ENCODE data around the gene ZFAND2A.
A peak's percentile ranks its signal among the peaks of the same experiment; 100 is the strongest.
"Not testable (repeated sequence)": the region's sequence is repeated elsewhere in the genome, so short reads cannot be mapped to it uniquely, and the experiment has no call there.

ZFAND2A gene

DNA sequence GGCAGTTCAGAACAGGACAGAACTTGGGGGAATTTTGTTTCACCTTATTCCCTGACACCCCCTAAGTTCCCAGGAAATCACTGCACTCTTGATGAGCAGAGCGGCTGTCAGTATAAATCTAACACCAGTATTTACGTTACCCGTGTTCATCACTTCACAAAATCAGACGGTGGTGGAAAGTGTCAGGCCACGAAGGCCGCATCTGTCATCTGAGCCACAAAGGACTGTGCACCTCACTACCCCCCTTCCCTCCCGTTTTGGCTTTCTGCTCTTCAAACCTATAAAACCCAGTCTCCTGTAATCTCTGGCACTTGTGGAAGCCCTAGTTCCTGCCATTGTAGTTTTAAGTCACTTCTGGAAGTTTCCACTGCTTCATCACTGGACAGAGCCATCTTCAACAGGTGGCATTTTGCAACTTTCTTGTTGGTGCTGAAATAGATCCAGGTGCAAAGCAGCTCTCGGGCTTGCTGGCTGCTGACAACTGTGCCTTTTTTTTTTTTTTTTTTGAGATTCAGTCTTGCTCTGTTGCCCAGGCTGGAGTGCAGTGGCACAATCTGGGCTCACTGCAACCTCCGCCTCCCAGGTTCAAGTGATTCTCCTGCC, 9.5 kb downstream of the ZFAND2A start:
- DNase-seq, result no peak

GRCh38 chr7:1149351-1149794, 10.6 kb downstream of the ZFAND2A start:
- DNase-seq, result no peak

DNA sequence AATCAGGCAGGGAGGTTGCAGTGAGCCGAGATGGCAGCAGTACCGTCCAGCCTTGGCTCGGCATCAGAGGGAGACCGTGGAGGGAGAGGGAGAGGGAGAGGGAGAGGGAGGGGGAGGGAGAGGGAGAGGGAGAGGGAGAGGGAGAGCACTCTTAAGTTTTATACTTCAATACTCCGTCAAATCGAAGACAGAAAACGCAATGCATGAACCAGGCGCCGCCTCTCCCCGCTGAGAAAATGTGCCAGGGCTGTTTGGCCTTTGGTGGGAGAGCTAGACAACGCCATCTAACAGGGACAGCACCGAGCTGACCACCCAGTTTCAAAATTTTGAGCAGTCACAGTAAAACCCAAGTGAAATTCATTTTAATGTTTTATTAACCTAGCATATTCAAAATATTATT, 12.1 kb downstream of the ZFAND2A start:
- not testable (repeated sequence) for DNase-seq

- no peak for DNase-seq
These were observed 15.7 kb downstream of the ZFAND2A start for GRCh38 chr7:1144269-1144771.

DNA sequence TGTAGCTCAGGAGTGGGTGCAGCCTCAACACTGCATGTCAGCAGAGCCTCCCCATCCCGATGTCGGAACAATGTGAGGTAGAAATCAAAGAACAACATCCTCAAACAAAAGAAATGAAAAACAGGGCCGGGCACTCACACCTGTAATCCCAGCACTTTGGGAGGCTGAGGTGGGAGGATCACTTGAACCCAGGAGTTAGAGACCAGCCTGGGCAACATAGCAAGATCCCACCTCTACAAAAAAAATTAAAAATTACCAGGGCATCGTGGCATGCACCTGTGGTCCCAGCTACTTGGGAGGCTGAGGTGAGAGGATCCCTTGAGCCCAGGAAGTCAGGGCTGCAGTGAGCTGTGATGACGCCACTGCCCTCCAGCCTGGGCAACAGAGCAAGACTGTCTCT, 17.0 kb downstream of the ZFAND2A start:
- not testable (repeated sequence) for DNase-seq

GRCh38 chr7:1142051-1142635, 17.9 kb downstream of the ZFAND2A start:
- no peak for DNase-seq

GRCh38 chr7:1141651-1142050, 18.3 kb downstream of the ZFAND2A start:
- DNase-seq, result no peak

DNA sequence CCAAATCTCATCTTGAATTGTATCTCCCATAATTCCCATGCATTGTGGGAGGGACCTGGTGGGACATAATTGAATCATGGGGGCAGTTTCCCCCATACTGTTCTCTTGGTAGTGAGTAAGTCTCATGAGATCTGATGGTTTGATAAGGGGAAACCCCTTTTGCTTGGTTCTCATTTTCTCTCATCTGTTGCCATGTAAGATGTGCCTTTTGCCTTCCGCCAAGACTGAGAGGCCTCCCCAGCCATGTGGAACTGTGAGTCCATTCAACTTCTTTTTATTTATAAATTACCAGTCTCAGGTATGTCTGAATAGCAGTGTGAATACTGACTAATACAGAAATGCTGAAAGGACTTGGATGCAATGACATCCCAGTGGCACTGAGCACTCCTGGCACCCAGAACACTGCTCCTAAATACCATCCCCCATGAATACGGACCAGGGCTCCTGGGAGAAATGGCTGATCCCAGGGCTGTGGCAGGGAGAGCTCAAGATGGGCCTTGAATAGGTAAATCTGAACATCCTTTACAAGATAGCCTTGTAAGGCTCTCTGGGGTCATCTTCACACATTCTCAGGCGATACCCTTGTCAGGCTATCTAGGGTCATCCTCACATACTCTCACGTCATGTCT, 19.4 kb downstream of the ZFAND2A start:
- peak; percentile 43 for DNase-seq

DNA sequence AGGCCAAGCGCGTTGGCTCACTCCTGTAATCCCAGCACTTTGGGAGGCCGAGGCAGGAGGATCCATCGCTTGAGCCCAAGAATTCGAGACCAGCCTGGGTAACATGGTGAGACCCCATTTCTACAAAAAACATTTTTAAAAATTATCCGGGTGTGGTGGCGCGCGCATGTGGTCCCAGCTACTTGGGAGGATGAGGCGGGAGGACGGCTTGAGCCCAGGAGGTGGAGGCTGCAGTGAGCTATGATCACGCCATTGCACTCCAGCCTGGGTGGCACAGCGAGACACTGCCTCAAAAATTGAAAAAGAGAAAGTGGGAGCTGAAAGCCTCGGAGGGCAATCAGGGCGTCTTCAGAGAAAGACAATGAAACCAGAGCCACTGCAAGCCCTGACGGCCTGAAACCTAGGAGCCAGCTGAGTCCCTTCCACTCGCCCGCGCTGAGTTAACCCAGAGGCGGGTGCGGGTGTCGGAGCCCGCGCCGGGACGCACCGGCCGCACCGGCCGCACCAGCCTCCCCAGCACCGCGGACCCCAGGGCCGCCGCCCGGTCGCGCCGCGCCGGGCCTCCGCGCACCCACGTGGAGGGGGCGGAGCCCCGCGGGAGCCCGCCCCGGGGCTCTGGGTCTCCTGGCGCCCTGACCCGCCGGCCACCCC, 22.4 kb downstream of the ZFAND2A start:
- DNase-seq, result no peak

DNA sequence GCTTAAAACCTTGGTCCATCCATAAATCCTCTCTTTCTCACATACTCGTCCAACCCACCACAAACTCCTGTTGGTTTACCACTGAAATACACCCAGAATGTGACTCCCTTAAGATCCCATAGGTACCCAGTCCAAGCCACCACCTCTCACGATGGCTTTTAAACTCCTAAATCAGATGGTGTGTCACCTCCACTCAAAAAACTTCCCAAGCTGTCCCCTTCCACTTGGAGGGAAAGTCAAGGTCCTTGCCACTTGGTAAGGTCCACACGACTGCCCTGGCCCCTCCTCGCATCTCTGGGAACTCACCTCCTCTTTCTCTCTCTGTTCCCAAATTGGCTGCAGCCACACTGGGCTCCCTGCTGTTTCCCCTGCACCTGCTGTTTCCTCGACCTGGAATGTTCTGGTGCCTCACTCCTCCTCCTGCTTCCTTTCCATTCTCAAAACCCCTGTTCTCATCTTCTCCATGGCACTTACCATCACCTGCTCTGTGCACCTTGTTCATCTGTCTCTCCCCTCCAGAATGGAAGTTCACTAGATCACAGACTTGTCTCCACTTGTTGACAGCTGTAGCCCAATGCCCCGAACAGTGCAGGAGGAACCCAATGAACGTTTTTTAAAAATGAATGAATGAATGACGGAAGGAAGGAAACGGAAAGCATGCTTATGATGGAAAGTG, 23.0 kb downstream of the ZFAND2A start:
- DNase-seq, result peak; percentile 21

DNA sequence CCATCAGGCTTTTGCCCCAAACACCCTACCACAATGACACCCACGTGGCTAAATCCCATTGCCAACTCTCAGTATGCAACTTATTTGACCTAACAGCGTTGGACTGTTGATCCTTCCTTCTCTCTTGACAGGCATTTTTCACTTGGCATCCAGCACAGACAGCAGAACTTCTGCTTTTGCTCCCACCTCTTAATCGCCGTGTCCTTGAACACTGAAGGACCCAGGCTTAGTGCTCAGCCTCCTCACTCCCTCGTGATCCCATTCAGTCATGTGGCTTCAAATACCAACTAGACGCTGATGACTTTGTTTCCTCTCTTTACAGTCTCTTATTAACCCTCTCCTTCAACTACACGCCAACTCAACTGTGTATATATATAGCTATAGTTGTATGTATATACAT, 25.0 kb downstream of the ZFAND2A start:
- DNase-seq, result no peak

DNA sequence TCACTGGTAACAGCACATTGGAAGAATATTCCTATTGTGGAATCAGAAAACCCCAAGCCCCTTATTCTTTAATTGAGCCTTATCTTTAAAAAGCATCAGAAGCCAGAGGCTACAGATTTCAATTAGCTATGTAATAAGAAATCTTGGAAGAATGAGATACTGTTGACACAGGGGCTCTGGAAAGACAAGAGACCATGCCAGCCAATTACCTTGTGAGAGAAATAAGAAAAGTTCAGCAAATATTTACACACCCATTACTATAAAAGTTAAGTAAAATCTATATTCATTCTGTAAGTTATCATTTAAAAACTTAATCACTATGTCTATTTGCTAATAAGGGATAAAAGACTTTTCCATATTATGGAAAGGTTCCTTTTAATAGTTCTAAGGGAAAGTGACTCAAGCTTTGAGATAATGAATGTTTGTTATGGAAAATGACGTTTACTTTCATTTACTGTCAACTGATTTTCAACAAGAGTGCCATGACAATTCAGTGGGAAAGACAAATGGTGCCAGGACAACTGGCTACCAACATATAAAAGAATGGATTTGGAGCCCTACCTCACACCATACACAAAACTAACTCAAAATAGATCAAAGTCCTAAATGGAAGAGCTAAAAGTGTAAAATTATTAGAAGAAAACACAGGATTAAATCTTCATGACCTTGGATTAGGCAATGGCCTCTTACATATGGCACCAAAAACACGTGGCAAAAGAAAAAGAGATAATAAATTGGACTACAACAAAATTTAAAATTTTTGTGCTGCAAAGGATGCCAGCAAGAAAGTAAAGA, 28.3 kb downstream of the ZFAND2A start:
- no peak for DNase-seq

- DNase-seq, result no peak
These were observed 29.7 kb downstream of the ZFAND2A start for GRCh38 chr7:1130021-1130990.

- DNase-seq, result no peak
These were observed 30.6 kb downstream of the ZFAND2A start for GRCh38 chr7:1129431-1129830.

GRCh38 chr7:1127001-1127400, 33.0 kb downstream of the ZFAND2A start:
- DNase-seq, result no peak

GRCh38 chr7:1125603-1125969, 34.4 kb downstream of the ZFAND2A start:
- no peak for DNase-seq

- no peak for DNase-seq
These were observed 35.0 kb downstream of the ZFAND2A start for GRCh38 chr7:1124816-1125602.

DNA sequence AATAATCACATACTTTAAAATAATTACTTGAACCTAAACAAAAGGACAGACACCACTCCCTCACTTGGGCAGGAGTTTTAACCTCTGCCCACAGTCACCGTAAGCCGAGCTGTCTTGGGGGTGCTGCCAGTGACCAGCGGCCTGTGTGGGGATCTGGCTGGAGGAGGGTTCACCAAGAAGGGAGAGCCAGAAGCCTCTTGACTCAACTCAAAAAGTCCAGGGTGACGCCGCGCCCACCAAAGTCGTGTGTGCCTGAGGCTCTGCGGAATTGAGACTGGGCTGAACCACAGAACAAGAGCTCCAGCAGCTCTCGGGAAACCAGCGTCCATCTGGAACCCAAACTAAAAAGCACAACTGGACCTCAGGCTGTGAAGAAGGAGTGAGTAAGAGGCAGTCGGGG, 35.8 kb downstream of the ZFAND2A start:
- DNase-seq, result no peak

GRCh38 chr7:1123715-1124114, 36.3 kb downstream of the ZFAND2A start:
- no peak for DNase-seq

DNA sequence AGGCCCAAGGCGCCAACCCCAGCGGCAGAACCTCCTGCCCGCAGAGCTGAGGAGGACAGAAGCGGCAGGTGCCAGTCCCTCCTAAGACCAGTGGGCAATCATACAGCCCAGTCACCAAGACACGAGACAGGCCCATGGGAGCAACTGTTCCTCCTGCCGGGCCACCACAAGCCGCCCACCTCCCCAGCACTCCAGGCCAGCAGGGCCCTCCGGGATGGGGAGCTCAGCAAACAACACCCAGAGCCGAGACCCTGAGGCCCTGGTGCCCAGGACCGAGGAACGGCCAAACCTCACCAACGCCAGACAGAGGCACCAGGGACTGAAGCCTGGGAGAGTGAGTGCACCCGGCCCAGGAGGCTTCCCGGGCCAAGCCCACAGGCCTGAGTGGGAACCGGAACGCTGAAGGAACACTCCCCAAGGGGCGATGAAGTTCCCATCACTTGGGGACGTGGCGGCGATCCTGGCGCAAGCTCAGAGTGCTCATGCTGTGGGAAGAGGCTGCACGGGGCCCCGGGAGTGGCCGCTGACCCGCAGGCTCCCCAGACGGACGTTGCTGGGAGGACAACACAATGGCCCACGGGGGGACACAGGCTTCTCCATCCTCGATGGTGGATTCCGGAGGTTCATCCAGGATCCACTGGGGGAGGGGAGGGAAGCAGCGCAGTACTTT, 37.0 kb downstream of the ZFAND2A start:
- no peak for DNase-seq
